ENCODE measurements around the gene NUAK1. TPM values are rescaled to one million over a fixed set of nuclear protein-coding genes. Genes with fewer than 3 reads are reported as not detected.
A peak's percentile ranks its signal among the peaks of the same experiment; 100 is the strongest.

The NUAK1 gene
- total RNA-seq, 1 experiment from 2014 or later, result 10.7 TPM

DNA sequence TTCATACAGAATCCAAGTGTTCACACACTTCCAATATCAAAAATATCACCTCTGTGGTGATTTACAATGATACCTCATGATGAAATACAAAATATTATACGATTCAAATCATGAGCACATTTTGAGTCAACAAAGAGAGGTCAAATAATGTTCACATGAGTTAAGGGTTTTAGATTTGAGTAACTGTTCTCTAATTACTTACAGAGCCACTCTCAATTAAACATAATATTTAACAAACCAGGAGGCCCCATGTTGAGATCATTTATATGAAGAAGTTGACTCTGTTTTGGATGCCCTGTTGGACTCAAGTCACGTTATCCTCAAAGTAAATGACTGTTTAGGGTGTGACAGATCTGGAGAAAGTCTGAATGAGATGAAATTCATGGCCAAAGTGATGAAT is 53.5 kb downstream of the NUAK1 start:
- DNase-seq (ENCODE audit: low read depth), result no peak

DNA sequence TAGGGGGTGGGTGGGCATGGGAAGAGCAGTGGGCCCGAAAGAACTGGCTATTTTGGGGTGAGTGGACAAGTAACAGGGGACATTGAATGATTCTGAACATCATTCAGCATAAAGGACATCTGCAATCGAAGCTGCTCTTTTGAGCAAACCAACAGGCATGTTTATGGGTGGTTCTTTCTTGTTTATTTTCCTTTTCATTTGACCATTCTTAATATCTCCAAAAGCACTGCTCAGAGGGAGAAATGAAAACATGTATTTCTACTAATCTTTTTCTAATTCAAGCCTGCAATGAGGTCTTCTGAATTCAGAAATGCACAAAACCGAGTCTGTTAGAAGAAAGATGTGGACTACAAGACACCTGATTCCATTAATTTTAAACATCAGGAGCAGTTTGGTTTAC is 54.0 kb downstream of the NUAK1 start:
- DNase-seq (ENCODE audit: low read depth), result no peak

DNA sequence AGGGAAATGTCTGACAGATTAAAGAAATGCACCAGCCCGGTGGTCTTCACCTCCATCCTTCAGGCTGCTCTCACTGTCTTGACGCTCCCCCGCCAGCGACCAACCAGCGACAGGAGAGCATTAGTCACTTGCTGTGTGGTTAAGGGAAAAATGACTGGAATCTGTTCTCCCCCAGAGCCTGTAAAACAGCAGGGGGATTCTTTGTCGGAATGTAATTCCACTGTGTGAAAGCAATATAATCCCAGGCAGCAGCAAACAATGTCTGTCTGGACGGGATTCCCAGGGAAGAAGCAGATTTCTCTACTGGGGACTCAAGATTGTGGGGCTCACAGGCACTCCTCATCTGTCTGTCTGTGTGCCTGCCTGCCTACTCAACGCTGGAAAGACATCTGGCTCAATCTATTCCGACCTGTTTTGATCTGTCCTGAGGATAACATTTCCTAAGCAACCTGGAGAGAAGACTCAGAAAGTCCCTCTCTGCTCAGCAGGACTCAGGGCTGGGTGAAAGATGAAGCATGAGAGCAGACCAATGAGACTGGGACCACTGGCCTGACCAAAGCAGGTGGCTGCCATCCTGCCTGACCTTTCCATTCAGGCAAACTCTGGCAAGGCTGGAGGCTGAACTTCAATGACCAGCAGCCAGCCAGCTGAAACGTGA is 54.6 kb downstream of the NUAK1 start:
- DNase-seq (ENCODE audit: low read depth), result peak; percentile 94

- DNase-seq (ENCODE audit: low read depth), result peak; percentile 40
Observed at GRCh38 chr12:106082216-106083175, 56.3 kb downstream of the NUAK1 start.

- no peak for DNase-seq (ENCODE audit: low read depth)
Observed at GRCh38 chr12:106081606-106082005, 57.1 kb downstream of the NUAK1 start.

- DNase-seq (ENCODE audit: low read depth), result no peak
Observed at GRCh38 chr12:106080791-106081170, 58.0 kb downstream of the NUAK1 start.

DNA sequence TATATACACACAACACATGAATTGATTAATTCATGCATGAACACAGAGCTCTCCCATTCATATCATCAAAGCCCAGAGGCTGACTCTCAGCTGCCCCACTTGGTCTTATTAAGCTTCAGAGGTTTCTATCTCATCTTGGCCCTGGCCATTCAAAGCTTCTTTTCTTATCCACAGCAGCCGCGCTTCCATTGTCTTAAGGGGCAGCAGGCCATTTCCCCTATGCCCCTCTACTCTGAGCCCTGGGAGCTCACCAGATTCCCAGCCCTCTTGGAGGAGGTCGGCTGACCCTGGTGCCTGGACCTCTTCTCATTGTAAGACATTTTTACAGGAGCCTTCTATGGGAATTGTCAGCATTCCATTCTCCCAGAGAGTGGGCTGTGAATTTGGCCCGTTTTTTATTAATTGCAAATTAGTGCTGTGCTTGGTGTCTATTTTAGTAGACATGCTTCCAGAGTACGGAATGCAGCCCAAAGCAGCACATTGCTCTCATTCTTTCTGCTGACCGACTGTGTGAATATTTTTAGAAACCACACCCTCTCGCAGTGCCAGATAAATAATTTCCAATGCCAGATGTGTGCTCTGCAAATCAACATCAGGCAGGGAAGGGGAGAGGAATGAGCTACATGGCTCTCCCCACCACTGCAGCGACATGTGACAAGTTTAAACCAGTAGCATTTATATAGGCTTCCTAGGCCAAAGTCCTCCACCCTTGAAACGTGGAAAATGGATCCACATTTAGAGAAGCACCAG is 58.5 kb downstream of the NUAK1 start:
- DNase-seq (ENCODE audit: low read depth), result no peak

DNA sequence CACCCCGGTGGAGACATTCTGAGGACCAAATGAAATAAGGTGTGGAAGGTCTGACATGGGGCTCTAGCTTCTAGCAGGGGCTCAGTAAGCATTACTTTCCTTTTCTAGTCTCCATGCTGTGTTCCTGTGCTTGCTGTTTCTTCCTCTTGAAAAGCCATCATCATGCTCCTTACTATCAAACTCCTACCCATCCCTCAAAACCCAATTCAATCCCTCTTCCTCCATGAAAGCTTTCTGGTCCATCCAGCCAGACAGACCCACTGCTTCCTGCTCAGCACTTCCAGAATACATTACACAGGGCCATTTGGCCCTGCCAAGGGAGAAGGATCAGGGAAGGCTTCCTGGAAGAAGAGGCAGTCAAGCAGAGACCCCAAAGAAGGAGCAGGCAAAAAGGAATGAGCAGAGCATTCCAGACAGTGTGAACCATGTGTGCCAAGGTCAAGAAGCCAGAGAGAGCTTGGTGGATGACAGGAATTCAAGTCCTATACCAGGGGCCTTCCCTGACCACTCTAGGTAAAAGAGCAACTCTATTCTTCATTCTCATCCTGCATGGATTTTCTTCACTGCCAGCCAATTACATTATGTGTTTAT is 59.5 kb downstream of the NUAK1 start:
- DNase-seq (ENCODE audit: low read depth), result no peak

DNA sequence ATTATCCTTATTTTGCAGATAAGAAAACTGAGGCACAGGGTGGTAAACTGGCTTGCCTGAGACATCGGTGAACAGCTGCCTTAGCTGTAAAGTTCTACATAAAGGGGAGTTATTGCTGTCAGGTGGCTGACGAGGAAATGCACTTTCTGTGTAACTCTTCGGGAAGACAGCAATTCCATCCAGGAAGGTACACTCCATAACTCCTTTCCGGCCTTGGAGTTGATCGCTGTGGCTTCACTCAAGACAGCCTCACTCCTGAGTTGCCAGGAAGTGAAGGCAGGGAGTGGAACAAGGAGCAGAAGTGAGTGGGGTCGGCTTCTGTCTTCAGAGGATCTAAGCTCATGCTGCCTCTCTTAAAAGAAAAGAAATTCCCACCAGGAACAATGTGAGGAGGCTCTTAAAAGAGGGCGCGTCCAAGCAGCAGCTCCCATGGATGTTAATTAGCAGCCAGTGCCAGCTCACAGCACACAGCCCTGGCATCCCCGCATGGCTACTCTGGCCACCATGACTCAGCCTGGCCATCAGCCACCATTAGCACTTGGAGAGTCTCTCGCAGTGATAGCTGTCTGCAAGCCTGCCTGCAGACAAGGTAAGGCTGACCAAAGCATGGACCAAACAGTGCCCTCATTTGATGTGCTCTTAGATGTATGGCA is 60.3 kb downstream of the NUAK1 start:
- DNase-seq (ENCODE audit: low read depth), result peak; percentile 87

DNA sequence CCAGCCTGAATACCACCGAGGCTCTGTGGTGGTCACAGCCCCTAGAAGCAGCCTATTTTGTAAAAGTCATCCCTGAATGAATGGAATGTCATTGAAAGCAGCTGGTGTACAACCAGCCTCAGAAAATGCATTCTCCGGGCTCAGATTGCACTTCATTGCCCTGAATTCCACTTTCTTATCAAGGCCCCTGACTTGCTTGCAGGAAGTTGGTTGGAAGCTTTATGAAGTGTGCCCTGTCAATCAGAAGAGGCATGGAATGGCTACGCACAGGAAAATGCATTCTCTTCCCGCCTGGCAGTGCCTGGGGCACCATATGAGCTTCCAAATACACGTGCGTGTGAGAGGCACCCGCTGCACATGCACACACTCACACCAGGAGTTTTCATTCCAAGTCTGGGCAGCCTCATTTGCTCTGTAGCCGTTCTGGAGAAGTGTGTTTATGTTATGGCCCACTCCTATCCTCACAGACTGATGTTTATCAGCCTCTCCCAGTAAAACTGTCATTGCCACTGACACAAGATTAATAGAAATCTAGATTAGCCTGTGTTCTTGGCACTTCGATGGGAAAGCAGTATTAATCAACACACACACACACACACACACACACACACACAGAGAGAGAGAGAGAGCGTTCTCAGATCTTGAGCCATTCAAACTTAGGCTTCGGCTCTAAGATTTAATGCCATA is 63.9 kb downstream of the NUAK1 start:
- DNase-seq (ENCODE audit: low read depth), result no peak

DNA sequence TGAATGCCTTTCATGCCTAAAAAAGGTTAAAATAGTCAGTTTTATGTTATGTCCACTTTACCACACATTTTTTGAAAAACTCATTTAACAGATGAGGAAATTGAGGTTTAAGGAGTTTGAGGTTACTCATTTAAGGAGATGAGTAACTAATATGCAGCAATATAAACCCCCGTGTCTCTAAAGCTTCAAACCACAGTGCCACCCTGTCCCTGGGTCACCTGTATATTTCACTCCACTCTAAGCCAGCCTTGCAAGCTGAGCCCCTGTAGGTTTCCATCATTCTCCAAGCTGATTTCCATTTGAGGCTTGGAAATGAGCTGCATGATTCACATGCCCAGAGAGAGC is 64.4 kb downstream of the NUAK1 start:
- DNase-seq (ENCODE audit: low read depth), result peak; percentile 69

- no peak for DNase-seq (ENCODE audit: low read depth)
Observed at GRCh38 chr12:106073179-106073578, 65.6 kb downstream of the NUAK1 start.

DNA sequence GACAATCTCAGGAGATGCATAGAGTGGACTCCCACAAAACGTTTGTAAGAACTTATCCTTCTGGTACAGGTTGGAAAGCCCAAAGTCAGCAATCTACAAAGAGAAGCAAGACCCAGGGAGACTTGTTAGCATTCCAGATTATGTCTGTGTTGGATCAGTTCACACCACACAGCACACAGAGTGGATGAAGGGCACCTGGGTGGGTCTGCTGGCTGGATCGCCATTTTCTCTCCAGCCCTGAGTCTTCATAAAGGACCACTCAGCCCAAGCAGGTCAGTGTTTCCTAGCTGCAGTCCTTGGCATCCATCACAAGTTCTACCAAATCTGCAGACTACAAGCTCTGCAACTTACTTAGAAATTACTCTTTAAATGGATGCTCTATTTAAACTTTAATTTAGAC is 66.0 kb downstream of the NUAK1 start:
- DNase-seq (ENCODE audit: low read depth), result no peak

GRCh38 chr12:106071686-106072085 is 67.1 kb downstream of the NUAK1 start:
- DNase-seq (ENCODE audit: low read depth), result no peak

DNA sequence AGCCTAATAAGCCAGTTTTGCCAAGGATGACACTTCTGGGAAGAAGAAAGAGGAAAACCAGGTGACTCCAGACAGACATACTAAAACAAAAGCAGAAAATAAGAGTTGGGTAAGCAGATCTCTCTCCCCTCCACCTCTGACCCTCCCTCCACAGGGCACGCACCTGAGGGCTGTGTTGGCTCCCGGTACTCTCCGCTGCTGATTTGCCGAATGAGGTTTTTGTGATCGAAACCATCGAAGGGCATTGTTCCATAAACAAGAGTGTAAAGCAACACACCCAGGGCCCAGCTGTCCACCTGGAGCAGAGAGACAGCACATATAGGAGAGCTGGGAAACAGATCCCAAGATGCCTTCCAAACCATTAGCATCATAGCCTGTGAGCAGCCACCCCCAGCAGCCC is 68.1 kb downstream of the NUAK1 start:
- DNase-seq (ENCODE audit: low read depth), result no peak

- no peak for DNase-seq (ENCODE audit: low read depth)
Observed at GRCh38 chr12:106070147-106070546, 68.6 kb downstream of the NUAK1 start.

- no peak for DNase-seq (ENCODE audit: low read depth)
Observed at GRCh38 chr12:106068296-106068695, 70.5 kb downstream of the NUAK1 start.

DNA sequence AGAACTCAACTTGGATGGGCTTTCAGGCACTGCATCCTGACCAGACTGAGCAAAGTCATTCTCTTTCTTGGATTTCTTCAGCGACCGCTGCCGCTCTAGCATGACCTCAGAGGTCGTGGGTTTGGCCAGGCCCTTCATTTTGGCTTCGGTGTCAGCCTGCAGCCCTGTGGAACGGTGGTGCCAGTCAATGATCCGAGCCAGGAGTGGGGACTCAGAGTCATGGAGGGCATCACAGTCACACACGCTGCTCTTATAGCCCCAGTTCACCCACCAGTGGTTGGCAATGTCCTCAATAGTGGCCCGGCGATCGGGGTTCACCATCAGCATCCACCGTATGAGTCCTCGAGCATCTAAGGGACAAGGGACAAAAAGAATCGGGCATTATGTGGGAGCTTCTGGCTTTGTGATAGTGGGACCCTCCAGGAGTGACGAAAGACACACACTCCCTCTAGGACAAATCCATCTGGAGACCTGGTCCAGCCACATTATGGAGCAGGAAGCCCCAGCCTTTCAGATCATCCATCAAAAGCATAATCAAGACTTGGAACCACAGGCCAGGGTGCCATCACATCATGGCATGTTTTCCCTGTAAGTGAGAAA is 71.0 kb downstream of the NUAK1 start:
- DNase-seq (ENCODE audit: low read depth), result no peak

- no peak for DNase-seq (ENCODE audit: low read depth)
Observed at GRCh38 chr12:106066726-106067325, 71.9 kb downstream of the NUAK1 start.
